Vagina (tissue), 2 donors: ENCODE data around the gene RAPGEFL1. TPM values are rescaled to one million over a fixed set of nuclear protein-coding genes. Genes with fewer than 3 reads are reported as not detected.

Experiments used
- DNase-seq, 2 donors: peaks; one replicate each; pipeline ENCODE4 v3.0.0-alpha.2; 2017; ENCODE audit errors: extremely low spot score in 2 of 2
- H3K27ac ChIP-seq: fragments of 200-600 bp; sonication (generic); one replicate; pipeline ENCODE4 v1.5.1; 2019
- H3K27me3 ChIP-seq: fragments of 200-600 bp; sonication (generic); one replicate; pipeline ENCODE4 v1.5.1; 2019
- H3K36me3 ChIP-seq, 2 donors: fragments of 200-600 bp; sonication (generic); one replicate each; pipeline ENCODE4 v1.5.1; 2017 to 2019
- H3K4me1 ChIP-seq: fragments of 200-600 bp; sonication (generic); one replicate; pipeline ENCODE4 v1.5.1; 2019
- H3K4me3 ChIP-seq, 2 donors: fragments of 200-600 bp; sonication (generic); 1 replicate in 1 of 2; 2 replicates in 1 of 2; pipeline ENCODE4 v1.5.1; 2016 to 2019
- H3K9me3 ChIP-seq: fragments of 200-600 bp; sonication (generic); one replicate; pipeline ENCODE4 v1.5.1; 2019
- POLR2A ChIP-seq, 2 donors: fragments of 450-650 bp; IDR thresholded peaks; one replicate each; pipeline ENCODE4 v1.6.1; 2017; ENCODE audit warnings: antibody characterized with exemption in 2 of 2, mild to moderate bottlenecking in 2 of 2, moderate library complexity in 2 of 2
- POLR2AphosphoS5 ChIP-seq, 2 donors: sonication (generic); formaldehyde crosslinking; IDR thresholded peaks; one replicate each; pipeline ENCODE4 v1.9.0; 2017; ENCODE audit warnings: antibody characterized with exemption in 2 of 2, mild to moderate bottlenecking in 2 of 2, low read depth in 1 of 2; ENCODE audit not compliant: insufficient read depth in 1 of 2
- intact Hi-C: fragments of 100-400 bp; cut with DNase I; formaldehyde crosslinking; loops from one replicate; pipeline ENCODE4 v1.15.1; 2023
- total RNA-seq: library from RNA; depleted of rRNA; stranded (reverse); fragments of >200 nt; gene quantifications from one replicate; pipeline ENCODE4 v1.2.3, GENCODE V29; 2016
- TF ChIP-seq, protein P1 (sequence below), 3 experiments: fragments of 450-650 bp in 2 of 3; fragments of 200-600 bp in 1 of 3; sonication (generic) in 1 of 3; IDR thresholded peaks; one replicate each; pipeline ENCODE4 v1.5.1; 2017 to 2019; ENCODE audit warnings: antibody characterized with exemption in 3 of 3, mild to moderate bottlenecking in 2 of 3, moderate library complexity in 2 of 3

RAPGEFL1 gene
- total RNA-seq, 1 donor from 2014 or later, result 144 TPM

- no peaks in the 10 kb centered on the region for H3K27me3 ChIP-seq
- TF ChIP-seq, protein P1, sequence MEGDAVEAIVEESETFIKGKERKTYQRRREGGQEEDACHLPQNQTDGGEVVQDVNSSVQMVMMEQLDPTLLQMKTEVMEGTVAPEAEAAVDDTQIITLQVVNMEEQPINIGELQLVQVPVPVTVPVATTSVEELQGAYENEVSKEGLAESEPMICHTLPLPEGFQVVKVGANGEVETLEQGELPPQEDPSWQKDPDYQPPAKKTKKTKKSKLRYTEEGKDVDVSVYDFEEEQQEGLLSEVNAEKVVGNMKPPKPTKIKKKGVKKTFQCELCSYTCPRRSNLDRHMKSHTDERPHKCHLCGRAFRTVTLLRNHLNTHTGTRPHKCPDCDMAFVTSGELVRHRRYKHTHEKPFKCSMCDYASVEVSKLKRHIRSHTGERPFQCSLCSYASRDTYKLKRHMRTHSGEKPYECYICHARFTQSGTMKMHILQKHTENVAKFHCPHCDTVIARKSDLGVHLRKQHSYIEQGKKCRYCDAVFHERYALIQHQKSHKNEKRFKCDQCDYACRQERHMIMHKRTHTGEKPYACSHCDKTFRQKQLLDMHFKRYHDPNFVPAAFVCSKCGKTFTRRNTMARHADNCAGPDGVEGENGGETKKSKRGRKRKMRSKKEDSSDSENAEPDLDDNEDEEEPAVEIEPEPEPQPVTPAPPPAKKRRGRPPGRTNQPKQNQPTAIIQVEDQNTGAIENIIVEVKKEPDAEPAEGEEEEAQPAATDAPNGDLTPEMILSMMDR (IDR thresholded peaks at IDR 0.05), result no peak
- no peak for TF ChIP-seq POLR2AphosphoS5 (IDR thresholded peaks at IDR 0.05; ENCODE audit: insufficient read depth in 1 of 2, low read depth in 1 of 2)
- no peak for TF ChIP-seq POLR2A (IDR thresholded peaks at IDR 0.05)
- H3K36me3 ChIP-seq, result peaks cover 0 to 6% of the 10 kb centered on the region in 2 donors
- no peak for DNase-seq
- no peaks in the 10 kb centered on the region for H3K9me3 ChIP-seq
- peaks cover 29% of the 10 kb centered on the region for H3K4me1 ChIP-seq
- H3K27ac ChIP-seq, result peak overlapping the region; percentile 74
- peak overlapping the region; percentile 73 for H3K4me3 ChIP-seq
- intact Hi-C loops, result loop anchor here (10.0 kb wide), 1 partner anchor 114 kb away; the partner anchor contains the start of gene THRA
Observed at GRCh38 chr17:40178660-40179059, 1.4 kb downstream of the RAPGEFL1 start.

GRCh38 chr17:40179923-40180659 is 2.8 kb downstream of the RAPGEFL1 start:
- Histone ChIP-seq H3K9me3 (no peaks in the 10 kb centered on the region), H3K27me3 (no peaks in the 10 kb centered on the region), H3K4me3 (peak overlapping the region in 1 of 2 donors; percentile 73), H3K36me3 (no peaks in the 10 kb centered on the region), H3K4me1 (peaks cover 29% of the 10 kb centered on the region), H3K27ac (peak overlapping the region; percentile 74)
- intact Hi-C loops, result loop anchor here (10.0 kb wide), 1 partner anchor 115 kb away; the partner anchor contains the start of gene THRA
- TF ChIP-seq POLR2A (IDR thresholded peaks at IDR 0.05) (no peak), POLR2AphosphoS5 (IDR thresholded peaks at IDR 0.05; ENCODE audit: insufficient read depth in 1 of 2, low read depth in 1 of 2) (no peak)
- TF ChIP-seq, protein P1 (IDR thresholded peaks at IDR 0.05), result no peak
- DNase-seq, result no peak

DNA sequence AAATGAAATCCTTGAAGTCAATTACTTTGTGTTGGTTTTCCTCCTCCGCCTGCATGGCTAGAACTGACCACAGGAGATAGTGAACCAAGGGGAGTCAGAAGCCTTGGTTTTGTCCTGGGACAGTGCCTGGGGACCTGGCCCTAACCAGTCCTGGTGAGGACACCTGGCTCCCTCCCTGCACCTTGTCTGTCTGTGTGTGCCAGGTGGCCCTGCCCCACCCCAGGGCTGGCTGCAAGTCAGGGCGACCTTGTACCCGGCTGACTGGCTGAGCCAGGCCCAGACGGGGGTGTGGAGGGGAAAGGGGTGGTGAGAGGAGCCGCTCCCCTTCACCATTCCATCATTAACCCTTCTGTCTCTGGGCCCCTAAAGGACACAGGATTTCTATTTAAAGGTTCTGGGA is 3.4 kb downstream of the RAPGEFL1 start:
- DNase-seq, result no peak
- intact Hi-C loops, result no loop called here
- peak overlapping the region in 1 of 2 donors; percentile 73 for H3K4me3 ChIP-seq
- peaks cover 29% of the 10 kb centered on the region for H3K4me1 ChIP-seq
- peak overlapping the region; percentile 74 for H3K27ac ChIP-seq
- no peaks in the 10 kb centered on the region for H3K27me3 ChIP-seq
- TF ChIP-seq POLR2AphosphoS5 (IDR thresholded peaks at IDR 0.05; ENCODE audit: insufficient read depth in 1 of 2, low read depth in 1 of 2), result peak in 1 of 2 donors; percentile 54
- TF ChIP-seq, protein P1 (IDR thresholded peaks at IDR 0.05), result no peak
- H3K9me3 ChIP-seq, result no peaks in the 10 kb centered on the region
- H3K36me3 ChIP-seq, result no peaks in the 10 kb centered on the region

DNA sequence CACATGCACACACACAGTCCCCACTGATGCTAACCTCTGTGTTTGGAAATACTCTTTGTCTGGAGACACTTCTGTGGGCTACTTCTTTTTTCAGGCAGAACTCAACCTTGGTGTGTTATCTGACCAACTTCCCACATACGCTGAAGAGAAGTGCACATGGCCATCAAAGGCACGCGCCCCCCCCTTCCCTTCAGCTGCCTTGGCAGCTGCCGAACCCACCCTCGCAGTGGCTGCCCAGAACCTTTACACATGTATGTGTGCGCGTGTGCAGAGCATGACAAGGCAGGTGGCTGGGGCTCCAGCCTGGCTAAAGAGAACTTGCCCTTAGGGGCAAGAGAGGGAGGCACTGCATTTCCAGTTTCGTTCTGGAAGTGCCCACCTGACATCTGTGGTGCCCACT is 3.9 kb downstream of the RAPGEFL1 start:
- Histone ChIP-seq H3K27ac (peak overlapping the region; percentile 52), H3K4me3 (peak overlapping the region in 1 of 2 donors; percentile 4), H3K36me3 (no peaks in the 10 kb centered on the region), H3K27me3 (no peaks in the 10 kb centered on the region), H3K4me1 (peaks cover 24% of the 10 kb centered on the region), H3K9me3 (no peaks in the 10 kb centered on the region)
- DNase-seq, result no peak
- no peak for TF ChIP-seq POLR2AphosphoS5 (IDR thresholded peaks at IDR 0.05; ENCODE audit: insufficient read depth in 1 of 2, low read depth in 1 of 2)
- TF ChIP-seq, protein P1 (IDR thresholded peaks at IDR 0.05), result no peak
- no peak for TF ChIP-seq POLR2A (IDR thresholded peaks at IDR 0.05)
- intact Hi-C loops, result no loop called here

DNA sequence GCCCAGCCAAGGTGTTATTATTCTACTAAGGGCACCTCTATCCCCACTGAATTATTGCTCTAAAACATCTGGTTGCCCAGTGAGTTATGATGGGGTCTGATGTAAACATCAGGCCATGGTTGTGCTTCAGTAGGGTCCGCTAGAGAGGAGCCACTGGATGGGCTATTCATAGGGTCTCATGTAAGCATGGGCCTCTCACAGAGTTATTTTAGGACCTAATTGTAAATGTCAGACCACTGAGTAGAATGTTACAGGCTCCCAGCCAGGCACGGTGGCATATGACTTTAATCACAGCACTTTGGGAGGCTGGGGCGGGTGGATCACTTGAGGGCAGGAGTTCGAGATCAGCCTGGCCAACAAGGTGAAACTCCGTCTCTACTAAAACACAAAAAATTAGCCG is 5.3 kb downstream of the RAPGEFL1 start:
- no peak for DNase-seq
- Histone ChIP-seq H3K27me3 (no peaks in the 10 kb centered on the region), H3K36me3 (no peaks in the 10 kb centered on the region), H3K9me3 (no peaks in the 10 kb centered on the region), H3K4me1 (peaks cover 12% of the 10 kb centered on the region), H3K4me3 (no peak overlapping the region), H3K27ac (no peak overlapping the region)
- TF ChIP-seq POLR2AphosphoS5 (IDR thresholded peaks at IDR 0.05; ENCODE audit: insufficient read depth in 1 of 2, low read depth in 1 of 2) (no peak), POLR2A (IDR thresholded peaks at IDR 0.05) (no peak)
- TF ChIP-seq, protein P1 (IDR thresholded peaks at IDR 0.05), result no peak
- intact Hi-C loops, result no loop called here
